ENCODE results near the gene USP21.

USP21 gene

GRCh38 chr1:161119092-161119903, 40.0 kb upstream of the USP21 start:
- peak overlapping the region; percentile 94 to 96 for H3K27ac ChIP-seq (ENCODE audit: low read depth in 2 of 2, low read length in 2 of 2)
- H3K36me3 ChIP-seq (ENCODE audit: control insufficient read depth in 2 of 2, insufficient read depth in 2 of 2, low read length in 2 of 2): peaks cover 36 to 42% of the 10 kb centered on the region in 2 donors
- no peaks in the 10 kb centered on the region for H3K27me3 ChIP-seq (ENCODE audit: control insufficient read depth in 2 of 2, insufficient read depth in 2 of 2, low read length in 2 of 2)
- H3K4me1 ChIP-seq (ENCODE audit: control insufficient read depth in 2 of 2, insufficient read depth in 2 of 2, low read length in 2 of 2): peaks cover 27 to 28% of the 10 kb centered on the region in 2 donors
- peak overlapping the region; percentile 76 to 98 for H3K4me3 ChIP-seq (ENCODE audit: low read length in 2 of 2)
- no peaks in the 10 kb centered on the region for H3K9me3 ChIP-seq (ENCODE audit: control insufficient read depth in 2 of 2, low read length in 2 of 2)
- H3K9ac ChIP-seq (ENCODE audit: low read depth in 1 of 2, low read length in 2 of 2): peak overlapping the region; percentile 80 to 94

- no peaks in the 10 kb centered on the region for H3K27me3 ChIP-seq (ENCODE audit: control insufficient read depth in 2 of 2, insufficient read depth in 2 of 2, low read length in 2 of 2)
- H3K36me3 ChIP-seq (ENCODE audit: control insufficient read depth in 2 of 2, insufficient read depth in 2 of 2, low read length in 2 of 2): peaks cover 43 to 51% of the 10 kb centered on the region in 2 donors
- no peaks in the 10 kb centered on the region for H3K9me3 ChIP-seq (ENCODE audit: control insufficient read depth in 2 of 2, low read length in 2 of 2)
- H3K4me3 ChIP-seq (ENCODE audit: low read length in 2 of 2): no peak overlapping the region
- no peak overlapping the region for H3K27ac ChIP-seq (ENCODE audit: low read depth in 2 of 2, low read length in 2 of 2)
- no peak overlapping the region for H3K9ac ChIP-seq (ENCODE audit: low read depth in 1 of 2, low read length in 2 of 2)
- H3K4me1 ChIP-seq (ENCODE audit: control insufficient read depth in 2 of 2, insufficient read depth in 2 of 2, low read length in 2 of 2): peaks cover 27 to 28% of the 10 kb centered on the region in 2 donors
Measured at GRCh38 chr1:161121042-161121650, 38.2 kb upstream of the USP21 start.

- Histone ChIP-seq H3K27ac (ENCODE audit: low read depth in 2 of 2, low read length in 2 of 2) (no peak overlapping the region), H3K9ac (ENCODE audit: low read depth in 1 of 2, low read length in 2 of 2) (no peak overlapping the region), H3K36me3 (ENCODE audit: control insufficient read depth in 2 of 2, insufficient read depth in 2 of 2, low read length in 2 of 2) (peaks cover 46 to 55% of the 10 kb centered on the region in 2 donors), H3K4me3 (ENCODE audit: low read length in 2 of 2) (no peak overlapping the region), H3K27me3 (ENCODE audit: control insufficient read depth in 2 of 2, insufficient read depth in 2 of 2, low read length in 2 of 2) (no peaks in the 10 kb centered on the region), H3K4me1 (ENCODE audit: control insufficient read depth in 2 of 2, insufficient read depth in 2 of 2, low read length in 2 of 2) (peaks cover 23 to 24% of the 10 kb centered on the region in 2 donors), H3K9me3 (ENCODE audit: control insufficient read depth in 2 of 2, low read length in 2 of 2) (no peaks in the 10 kb centered on the region)
Measured at GRCh38 chr1:161121834-161122233, 37.5 kb upstream of the USP21 start.

GRCh38 chr1:161122967-161123366, 36.3 kb upstream of the USP21 start:
- peaks cover 55 to 59% of the 10 kb centered on the region in 2 donors for H3K36me3 ChIP-seq (ENCODE audit: control insufficient read depth in 2 of 2, insufficient read depth in 2 of 2, low read length in 2 of 2)
- no peaks in the 10 kb centered on the region for H3K27me3 ChIP-seq (ENCODE audit: control insufficient read depth in 2 of 2, insufficient read depth in 2 of 2, low read length in 2 of 2)

GRCh38 chr1:161127649-161128048, 31.7 kb upstream of the USP21 start:
- peaks cover 8 to 11% of the 10 kb centered on the region in 2 donors for H3K4me1 ChIP-seq (ENCODE audit: control insufficient read depth in 2 of 2, insufficient read depth in 2 of 2, low read length in 2 of 2)
- no peak overlapping the region for H3K9ac ChIP-seq (ENCODE audit: low read depth in 1 of 2, low read length in 2 of 2)
- no peak overlapping the region for H3K4me3 ChIP-seq (ENCODE audit: low read length in 2 of 2)
- no peaks in the 10 kb centered on the region for H3K9me3 ChIP-seq (ENCODE audit: control insufficient read depth in 2 of 2, low read length in 2 of 2)
- no peaks in the 10 kb centered on the region for H3K27me3 ChIP-seq (ENCODE audit: control insufficient read depth in 2 of 2, insufficient read depth in 2 of 2, low read length in 2 of 2)
- H3K36me3 ChIP-seq (ENCODE audit: control insufficient read depth in 2 of 2, insufficient read depth in 2 of 2, low read length in 2 of 2): peaks cover 42 to 44% of the 10 kb centered on the region in 2 donors
- H3K27ac ChIP-seq (ENCODE audit: low read depth in 2 of 2, low read length in 2 of 2): no peak overlapping the region

More at GRCh38 chr1:161122967-161123366, 36.3 kb upstream of the USP21 start:
- H3K4me1 ChIP-seq (ENCODE audit: control insufficient read depth in 2 of 2, insufficient read depth in 2 of 2, low read length in 2 of 2): peaks cover 16 to 23% of the 10 kb centered on the region in 2 donors
- H3K9ac ChIP-seq (ENCODE audit: low read depth in 1 of 2, low read length in 2 of 2): no peak overlapping the region
- no peak overlapping the region for H3K4me3 ChIP-seq (ENCODE audit: low read length in 2 of 2)
- no peak overlapping the region for H3K27ac ChIP-seq (ENCODE audit: low read depth in 2 of 2, low read length in 2 of 2)
- H3K9me3 ChIP-seq (ENCODE audit: control insufficient read depth in 2 of 2, low read length in 2 of 2): no peaks in the 10 kb centered on the region

- no peaks in the 10 kb centered on the region for H3K27me3 ChIP-seq (ENCODE audit: control insufficient read depth in 2 of 2, insufficient read depth in 2 of 2, low read length in 2 of 2)
- peaks cover 11 to 15% of the 10 kb centered on the region in 2 donors for H3K4me1 ChIP-seq (ENCODE audit: control insufficient read depth in 2 of 2, insufficient read depth in 2 of 2, low read length in 2 of 2)
- no peak overlapping the region for H3K27ac ChIP-seq (ENCODE audit: low read depth in 2 of 2, low read length in 2 of 2)
- no peak overlapping the region for H3K4me3 ChIP-seq (ENCODE audit: low read length in 2 of 2)
- peaks cover 34 to 36% of the 10 kb centered on the region in 2 donors for H3K36me3 ChIP-seq (ENCODE audit: control insufficient read depth in 2 of 2, insufficient read depth in 2 of 2, low read length in 2 of 2)
- no peaks in the 10 kb centered on the region for H3K9me3 ChIP-seq (ENCODE audit: control insufficient read depth in 2 of 2, low read length in 2 of 2)
- H3K9ac ChIP-seq (ENCODE audit: low read depth in 1 of 2, low read length in 2 of 2): no peak overlapping the region
Measured at GRCh38 chr1:161128591-161129420, 30.5 kb upstream of the USP21 start.

- H3K4me3 ChIP-seq (ENCODE audit: low read length in 2 of 2): no peak overlapping the region
- H3K9ac ChIP-seq (ENCODE audit: low read depth in 1 of 2, low read length in 2 of 2): no peak overlapping the region
Measured at GRCh38 chr1:161130266-161130665, 29.0 kb upstream of the USP21 start.

GRCh38 chr1:161131523-161132409, 27.5 kb upstream of the USP21 start:
- H3K9me3 ChIP-seq (ENCODE audit: control insufficient read depth in 2 of 2, low read length in 2 of 2): no peaks in the 10 kb centered on the region
- H3K4me1 ChIP-seq (ENCODE audit: control insufficient read depth in 2 of 2, insufficient read depth in 2 of 2, low read length in 2 of 2): peaks cover 11 to 15% of the 10 kb centered on the region in 2 donors
- no peaks in the 10 kb centered on the region for H3K27me3 ChIP-seq (ENCODE audit: control insufficient read depth in 2 of 2, insufficient read depth in 2 of 2, low read length in 2 of 2)
- H3K9ac ChIP-seq (ENCODE audit: low read depth in 1 of 2, low read length in 2 of 2): peak overlapping the region; percentile 82
- peak overlapping the region; percentile 93 to 96 for H3K27ac ChIP-seq (ENCODE audit: low read depth in 2 of 2, low read length in 2 of 2)
- H3K36me3 ChIP-seq (ENCODE audit: control insufficient read depth in 2 of 2, insufficient read depth in 2 of 2, low read length in 2 of 2): peaks cover 17 to 22% of the 10 kb centered on the region in 2 donors
- H3K4me3 ChIP-seq (ENCODE audit: low read length in 2 of 2): peak overlapping the region; percentile 92 to 93

More at GRCh38 chr1:161130266-161130665, 29.0 kb upstream of the USP21 start:
- Histone ChIP-seq H3K36me3 (ENCODE audit: control insufficient read depth in 2 of 2, insufficient read depth in 2 of 2, low read length in 2 of 2) (peaks cover 27 to 30% of the 10 kb centered on the region in 2 donors), H3K9me3 (ENCODE audit: control insufficient read depth in 2 of 2, low read length in 2 of 2) (no peaks in the 10 kb centered on the region), H3K27me3 (ENCODE audit: control insufficient read depth in 2 of 2, insufficient read depth in 2 of 2, low read length in 2 of 2) (no peaks in the 10 kb centered on the region), H3K4me1 (ENCODE audit: control insufficient read depth in 2 of 2, insufficient read depth in 2 of 2, low read length in 2 of 2) (peaks cover 11 to 15% of the 10 kb centered on the region in 2 donors), H3K27ac (ENCODE audit: low read depth in 2 of 2, low read length in 2 of 2) (no peak overlapping the region)

All from mucosa of rectum (tissue), 2 donors.